HepG2 (cell line): ENCODE results near the gene PSMA3. TPM values are rescaled to one million over a fixed set of nuclear protein-coding genes. Genes with fewer than 3 reads are reported as not detected.
A peak's percentile ranks its signal among the peaks of the same experiment; 100 is the strongest.

Experiments
- ATAC-seq: fragments of 200-7000 bp; cut with Tn5 transposase; 3 replicates; pipeline ENCODE4 v1.9.1; 2020; ENCODE audit warnings: mild to moderate bottlenecking, moderate library complexity
- BruUV-seq: library from RNA; stranded (reverse); fragments of 400-500 nt; replicated peaks from 2 replicates; lab custom pipeline; 2021; lab: Mats Ljungman, UMichigan
- CTCF ChIA-PET: fragments of 300-600 bp; formaldehyde crosslinking; extraction: SDS; loops from one replicate; lab custom pipeline; 2021; ENCODE audit warnings: low total read pairs, inconsistent platforms, low intra/inter-chr PET ratio; lab: Yijun Ruan, JAX
- POLR2A ChIA-PET: fragments of 350-600 bp; sonication (Branson Sonifier 250); formaldehyde crosslinking; loops from one replicate; lab custom pipeline; 2020; ENCODE audit warnings: antibody characterized with exemption, inconsistent platforms; lab: Yijun Ruan, JAX
- DNase-seq: peaks from one replicate; pipeline ENCODE4 v3.0.0-alpha.2; 2015; ENCODE audit warnings: low spot score
- FAIRE-seq: peaks from 3 replicates; lab custom pipeline; 2011; peaks lifted over from hg19 to GRCh38; lab: Jason Lieb, UNC
- H2AFZ ChIP-seq: one replicate; pipeline ENCODE4 v1.6.1; 2011; ENCODE audit warnings: low read length, inconsistent platforms
- H3K27ac ChIP-seq: fragments of 300-600 bp; 3 replicates; pipeline ENCODE4 v1.8.0; 2011; ENCODE audit warnings: mixed run types, mild to moderate bottlenecking, mixed read lengths, low read length, inconsistent platforms; ENCODE audit not compliant: insufficient read depth; ENCODE audit errors: extremely low read length
- H3K27me3 ChIP-seq, 2 experiments: fragments of 200-600 bp in 1 of 2; 2 replicates in 1 of 2; 3 replicates in 1 of 2; pipeline versions ENCODE4 v1.6.0 to v1.8.0; 2011; ENCODE audit warnings: low read length in 2 of 2, mild to moderate bottlenecking in 2 of 2, moderate library complexity in 2 of 2, inconsistent platforms in 1 of 2; ENCODE audit not compliant: insufficient read depth in 2 of 2, control insufficient read depth in 1 of 2
- H3K36me3 ChIP-seq, 2 experiments: fragments of 200-600 bp in 1 of 2; replicated peaks in 1 of 2; 2 replicates in 1 of 2; 3 replicates in 1 of 2; pipeline versions ENCODE4 v1.5.1 to v1.8.0; 2011; ENCODE audit warnings: low read length in 2 of 2, inconsistent platforms in 1 of 2; ENCODE audit not compliant: insufficient read depth in 2 of 2, control insufficient read depth in 1 of 2
- H3K4me1 ChIP-seq: 2 replicates; pipeline ENCODE4 v1.5.1; 2012; ENCODE audit warnings: low read length, inconsistent platforms; ENCODE audit not compliant: insufficient read depth
- H3K4me2 ChIP-seq: 2 replicates; pipeline ENCODE4 v1.6.0; 2011; ENCODE audit warnings: low read depth, low read length, inconsistent platforms
- H3K4me3 ChIP-seq, 3 experiments: fragments of 200-600 bp in 1 of 3; sonication (generic), shearing (Covaris generic) in 1 of 3; replicated peaks in 1 of 3; 2 replicates each; pipeline ENCODE4 v1.5.1; 2011 to 2016; ENCODE audit warnings: low read length in 3 of 3, inconsistent platforms in 2 of 3, low read depth in 2 of 3, mild to moderate bottlenecking in 2 of 3, control low read depth in 1 of 3, mixed read lengths in 1 of 3; ENCODE audit not compliant: insufficient read depth in 1 of 3
- H3K79me2 ChIP-seq: one replicate; pipeline ENCODE4 v1.6.1; 2011; ENCODE audit warnings: low read length, inconsistent platforms; ENCODE audit not compliant: insufficient read depth
- H3K9ac ChIP-seq: 2 replicates; pipeline ENCODE4 v1.6.0; 2011; ENCODE audit warnings: mild to moderate bottlenecking, low read depth, low read length, inconsistent platforms; ENCODE audit not compliant: insufficient read depth
- H3K9me3 ChIP-seq: 2 replicates; pipeline ENCODE4 v1.5.1; 2012; ENCODE audit warnings: mild to moderate bottlenecking, low read length
- H4K20me1 ChIP-seq: 2 replicates; pipeline ENCODE4 v1.6.0; 2011; ENCODE audit warnings: inconsistent platforms, mild to moderate bottlenecking, low read length, moderate library complexity; ENCODE audit not compliant: insufficient read depth
- ATRX ChIP-seq: sonication (generic); formaldehyde crosslinking; IDR thresholded peaks from 2 replicates; pipeline ENCODE4 v1.4.0; 2020; ENCODE audit warnings: missing genetic modification reagents, borderline replicate concordance
- HCFC1 ChIP-seq: fragments of 150-350 bp; IDR thresholded peaks from 2 replicates; pipeline ENCODE4 v1.6.1; 2014; ENCODE audit warnings: low read depth, low read length
- MIXL1 ChIP-seq: IDR thresholded peaks from 2 replicates; pipeline ENCODE4 v1.6.1; 2016
- MLLT10 ChIP-seq: sonication (generic); formaldehyde crosslinking; IDR thresholded peaks from 2 replicates; pipeline ENCODE4 v1.4.0; 2020; ENCODE audit warnings: missing genetic modification reagents
- MLX ChIP-seq: IDR thresholded peaks from 2 replicates; pipeline ENCODE4 v1.6.1; 2016
- NRL ChIP-seq: sonication (generic); formaldehyde crosslinking; IDR thresholded peaks from 2 replicates; pipeline ENCODE4 v1.5.0; 2020; ENCODE audit warnings: missing genetic modification reagents, mild to moderate bottlenecking, moderate library complexity, borderline replicate concordance
- PLRG1 ChIP-seq: fragments of 450-650 bp; conservative IDR thresholded peaks from 2 replicates; pipeline ENCODE4 v1.6.1; 2016
- SMAD3 ChIP-seq: sonication (generic); formaldehyde crosslinking; IDR thresholded peaks from 2 replicates; pipeline ENCODE4 v1.4.0; 2020; ENCODE audit warnings: missing genetic modification reagents
- SP4 ChIP-seq: sonication (generic); formaldehyde crosslinking; IDR thresholded peaks from 2 replicates; pipeline ENCODE4 v1.8.1; 2023; ENCODE audit warnings: mild to moderate bottlenecking, missing genetic modification reagents
- ZNF121 ChIP-seq: sonication (generic); formaldehyde crosslinking; IDR thresholded peaks from 2 replicates; pipeline ENCODE4 v1.5.0; 2020; ENCODE audit warnings: mild to moderate bottlenecking, missing genetic modification reagents
- WGBS: methylation state at CpG from one replicate; pipeline ENCODE4 v1.1.6; 2017; ENCODE audit warnings: low lambda C conversion rate; 5-methylcytosine and 5-hydroxymethylcytosine counted together
- in situ Hi-C: cut with HindIII; loops from 2 replicates; pipeline ENCODE4 v1.10.0; 2017; ENCODE audit warnings: low pct_unique_long_range_greater_than_20kb; ENCODE audit not compliant: extremely low pct_ligation_motif_present
- intact Hi-C: fragments of 100-400 bp; cut with micrococcal nuclease; formaldehyde crosslinking; loops from one replicate; pipeline ENCODE4 v1.10.0; 2022; ENCODE audit not compliant: unreplicated experiment
- polyA plus RNA-seq, 8 experiments: library from polyadenylated mRNA; depleted of rRNA in 3 of 8; stranded (reverse) in 7 of 8; unstranded in 1 of 8; fragments of >200 nt; fragmentation: Illumina TruSeq in 4 of 8; extraction: Trizol in 4 of 8; gene quantifications; 2 replicates each; pipeline versions ENCODE4 v1.2.1 to v1.2.3, GENCODE V29; 2011 to 2016; ENCODE audit warnings: low read depth in 4 of 8, missing spikeins in 1 of 8, mixed read lengths in 1 of 8; ENCODE audit not compliant: insufficient read depth in 1 of 8
- total RNA-seq, 5 experiments: library from RNA; depleted of rRNA; stranded (reverse); fragments of >200 nt; fragmentation: Illumina TruSeq; extraction: Trizol; gene quantifications; 2 replicates each; pipeline ENCODE4 v1.2.3, GENCODE V29; 2016; ENCODE audit warnings: low read depth in 1 of 5
- TF ChIP-seq, protein P1 (sequence below): conservative IDR thresholded peaks from 2 replicates; pipeline ENCODE4 v1.6.1; 2018; ENCODE audit warnings: missing genetic modification reagents
- TF ChIP-seq, protein P2 (sequence below): sonication (generic); formaldehyde crosslinking; IDR thresholded peaks from 2 replicates; pipeline ENCODE4 v1.4.0; 2020; ENCODE audit warnings: missing genetic modification reagents

PSMA3 gene
- total and polyA plus RNA-seq, 2 of the 13 experiments (the other 11 are each of a cell fraction or from before 2014, with no cell fraction given) = 232 to 275 TPM

- in situ Hi-C loops = no loop called here
- H3K36me3 ChIP-seq = peaks cover 6 to 23% of the 10 kb centered on the region in 2 experiments
- peak overlapping the region; percentile 97 for H3K9ac ChIP-seq
- BruUV-seq = no TSS peak
- intact Hi-C loops = loop anchor here (1.0 kb wide), 1 partner anchor 45 kb away; the partner anchor contains the start of gene ACTR10
- TF ChIP-seq MIXL1 (CRISPR knock-in tag) (no peak), NRL (no peak), SP4 (CRISPR knock-in tag) (no peak), ATRX (CRISPR knock-in tag) (no peak), HCFC1 (no peak), MLX (CRISPR knock-in tag) (no peak), ZNF121 (CRISPR knock-in tag) (no peak), MLLT10 (CRISPR knock-in tag) (no peak), SMAD3 (CRISPR knock-in tag) (no peak), PLRG1 (no peak)
- TF ChIP-seq, protein P1, sequence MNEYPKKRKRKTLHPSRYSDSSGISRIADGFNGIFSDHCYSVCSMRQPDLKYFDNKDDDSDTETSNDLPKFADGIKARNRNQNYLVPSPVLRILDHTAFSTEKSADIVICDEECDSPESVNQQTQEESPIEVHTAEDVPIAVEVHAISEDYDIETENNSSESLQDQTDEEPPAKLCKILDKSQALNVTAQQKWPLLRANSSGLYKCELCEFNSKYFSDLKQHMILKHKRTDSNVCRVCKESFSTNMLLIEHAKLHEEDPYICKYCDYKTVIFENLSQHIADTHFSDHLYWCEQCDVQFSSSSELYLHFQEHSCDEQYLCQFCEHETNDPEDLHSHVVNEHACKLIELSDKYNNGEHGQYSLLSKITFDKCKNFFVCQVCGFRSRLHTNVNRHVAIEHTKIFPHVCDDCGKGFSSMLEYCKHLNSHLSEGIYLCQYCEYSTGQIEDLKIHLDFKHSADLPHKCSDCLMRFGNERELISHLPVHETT (CRISPR knock-in tag) = no peak
- TF ChIP-seq, protein P2, sequence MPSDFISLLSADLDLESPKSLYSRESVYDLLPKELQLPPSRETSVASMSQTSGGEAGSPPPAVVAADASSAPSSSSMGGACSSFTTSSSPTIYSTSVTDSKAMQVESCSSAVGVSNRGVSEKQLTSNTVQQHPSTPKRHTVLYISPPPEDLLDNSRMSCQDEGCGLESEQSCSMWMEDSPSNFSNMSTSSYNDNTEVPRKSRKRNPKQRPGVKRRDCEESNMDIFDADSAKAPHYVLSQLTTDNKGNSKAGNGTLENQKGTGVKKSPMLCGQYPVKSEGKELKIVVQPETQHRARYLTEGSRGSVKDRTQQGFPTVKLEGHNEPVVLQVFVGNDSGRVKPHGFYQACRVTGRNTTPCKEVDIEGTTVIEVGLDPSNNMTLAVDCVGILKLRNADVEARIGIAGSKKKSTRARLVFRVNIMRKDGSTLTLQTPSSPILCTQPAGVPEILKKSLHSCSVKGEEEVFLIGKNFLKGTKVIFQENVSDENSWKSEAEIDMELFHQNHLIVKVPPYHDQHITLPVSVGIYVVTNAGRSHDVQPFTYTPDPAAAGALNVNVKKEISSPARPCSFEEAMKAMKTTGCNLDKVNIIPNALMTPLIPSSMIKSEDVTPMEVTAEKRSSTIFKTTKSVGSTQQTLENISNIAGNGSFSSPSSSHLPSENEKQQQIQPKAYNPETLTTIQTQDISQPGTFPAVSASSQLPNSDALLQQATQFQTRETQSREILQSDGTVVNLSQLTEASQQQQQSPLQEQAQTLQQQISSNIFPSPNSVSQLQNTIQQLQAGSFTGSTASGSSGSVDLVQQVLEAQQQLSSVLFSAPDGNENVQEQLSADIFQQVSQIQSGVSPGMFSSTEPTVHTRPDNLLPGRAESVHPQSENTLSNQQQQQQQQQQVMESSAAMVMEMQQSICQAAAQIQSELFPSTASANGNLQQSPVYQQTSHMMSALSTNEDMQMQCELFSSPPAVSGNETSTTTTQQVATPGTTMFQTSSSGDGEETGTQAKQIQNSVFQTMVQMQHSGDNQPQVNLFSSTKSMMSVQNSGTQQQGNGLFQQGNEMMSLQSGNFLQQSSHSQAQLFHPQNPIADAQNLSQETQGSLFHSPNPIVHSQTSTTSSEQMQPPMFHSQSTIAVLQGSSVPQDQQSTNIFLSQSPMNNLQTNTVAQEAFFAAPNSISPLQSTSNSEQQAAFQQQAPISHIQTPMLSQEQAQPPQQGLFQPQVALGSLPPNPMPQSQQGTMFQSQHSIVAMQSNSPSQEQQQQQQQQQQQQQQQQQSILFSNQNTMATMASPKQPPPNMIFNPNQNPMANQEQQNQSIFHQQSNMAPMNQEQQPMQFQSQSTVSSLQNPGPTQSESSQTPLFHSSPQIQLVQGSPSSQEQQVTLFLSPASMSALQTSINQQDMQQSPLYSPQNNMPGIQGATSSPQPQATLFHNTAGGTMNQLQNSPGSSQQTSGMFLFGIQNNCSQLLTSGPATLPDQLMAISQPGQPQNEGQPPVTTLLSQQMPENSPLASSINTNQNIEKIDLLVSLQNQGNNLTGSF (CRISPR knock-in tag) = no peak
- no peaks in the 10 kb centered on the region for H3K9me3 ChIP-seq
- H3K27ac ChIP-seq = peak overlapping the region; percentile 99
- ChIA-PET CTCF (no interaction called here), POLR2A (interaction anchor here (0.6 to 1.8 kb wide), 10 partner anchors 9 to 150 kb away, joined by 3 to 56 read pairs (median 7); partner anchors contain the start of genes ACTR10, ARID4A and TOMM20L)
- H3K27me3 ChIP-seq = no peaks in the 10 kb centered on the region; a peak in 1 of 5 replicates
- WGBS = 0% methylated on average over 3 of the region's 3 CpGs
- no peak overlapping the region for H2AFZ ChIP-seq
- peaks cover 17% of the 10 kb centered on the region for H4K20me1 ChIP-seq
- ATAC-seq (no peak), DNase-seq (no peak), FAIRE-seq (no peak)
- H3K79me2 ChIP-seq = peaks cover 54% of the 10 kb centered on the region
- peak overlapping the region; percentile 62 to 100 (median 93) for H3K4me3 ChIP-seq
- peaks cover 39% of the 10 kb centered on the region for H3K4me1 ChIP-seq
- peak overlapping the region; percentile 93 for H3K4me2 ChIP-seq
These were observed 919 bp downstream of the PSMA3 start for GRCh38 chr14:58245562-58245961.
